HG02588 (cell line): ENCODE measurements around the gene CLCNKB.
"Not testable (repeated sequence)": the region's sequence is repeated elsewhere in the genome, so short reads cannot be mapped to it uniquely, and the experiment has no call there.

Source experiments
- ATAC-seq: cut with Tn5 transposase; IDR thresholded peaks from one replicate; pipeline ENCODE4 v1.9.1; 2021; ENCODE audit warnings: mild to moderate bottlenecking, moderate library complexity; ENCODE audit not compliant: unreplicated experiment

CLCNKB gene

GRCh38 chr1:16055613-16056520 lies 12.3 kb downstream of the CLCNKB start:
- ATAC-seq = peak; percentile 45

GRCh38 chr1:16056521-16056912 lies 12.9 kb downstream of the CLCNKB start:
- ATAC-seq = not testable (repeated sequence)

GRCh38 chr1:16057314-16057915 lies 13.8 kb downstream of the CLCNKB start:
- not testable (repeated sequence) for ATAC-seq

- ATAC-seq = not testable (repeated sequence)
Observed at GRCh38 chr1:16058394-16059120, 15.0 kb downstream of the CLCNKB start.

GRCh38 chr1:16061266-16061665 lies 17.7 kb downstream of the CLCNKB start:
- no peak for ATAC-seq

GRCh38 chr1:16061989-16062686 lies 18.6 kb downstream of the CLCNKB start:
- not testable (repeated sequence) for ATAC-seq

- not testable (repeated sequence) for ATAC-seq
Observed at GRCh38 chr1:16062687-16063075, 19.1 kb downstream of the CLCNKB start.

GRCh38 chr1:16063226-16063829 lies 19.7 kb downstream of the CLCNKB start:
- ATAC-seq = no peak

GRCh38 chr1:16063921-16064320 lies 20.3 kb downstream of the CLCNKB start:
- ATAC-seq = no peak

GRCh38 chr1:16064536-16065268 lies 21.1 kb downstream of the CLCNKB start:
- no peak for ATAC-seq

- no peak for ATAC-seq
Observed at GRCh38 chr1:16065269-16065576, 21.6 kb downstream of the CLCNKB start.

GRCh38 chr1:16066245-16066644 lies 22.7 kb downstream of the CLCNKB start:
- ATAC-seq = no peak

GRCh38 chr1:16067127-16067768 lies 23.7 kb downstream of the CLCNKB start:
- no peak for ATAC-seq

GRCh38 chr1:16067933-16068332 lies 24.4 kb downstream of the CLCNKB start:
- no peak for ATAC-seq

GRCh38 chr1:16068356-16069270 lies 25.0 kb downstream of the CLCNKB start:
- no peak for ATAC-seq

- no peak for ATAC-seq
Observed at GRCh38 chr1:16070640-16071355, 27.2 kb downstream of the CLCNKB start.

GRCh38 chr1:16071614-16072013 lies 28.0 kb downstream of the CLCNKB start:
- ATAC-seq = no peak

GRCh38 chr1:16072095-16072494 lies 28.5 kb downstream of the CLCNKB start:
- ATAC-seq = no peak
